GM12874 (cell line): ENCODE results near the gene MAD1L1.

Source experiments
- CTCF ChIP-seq: IDR thresholded peaks from 2 replicates; pipeline ENCODE4 v1.5.1; 2011; ENCODE audit warnings: low read depth, mild to moderate bottlenecking, control low read depth, low read length, moderate library complexity; ENCODE audit not compliant: insufficient read depth

MAD1L1 gene

DNA sequence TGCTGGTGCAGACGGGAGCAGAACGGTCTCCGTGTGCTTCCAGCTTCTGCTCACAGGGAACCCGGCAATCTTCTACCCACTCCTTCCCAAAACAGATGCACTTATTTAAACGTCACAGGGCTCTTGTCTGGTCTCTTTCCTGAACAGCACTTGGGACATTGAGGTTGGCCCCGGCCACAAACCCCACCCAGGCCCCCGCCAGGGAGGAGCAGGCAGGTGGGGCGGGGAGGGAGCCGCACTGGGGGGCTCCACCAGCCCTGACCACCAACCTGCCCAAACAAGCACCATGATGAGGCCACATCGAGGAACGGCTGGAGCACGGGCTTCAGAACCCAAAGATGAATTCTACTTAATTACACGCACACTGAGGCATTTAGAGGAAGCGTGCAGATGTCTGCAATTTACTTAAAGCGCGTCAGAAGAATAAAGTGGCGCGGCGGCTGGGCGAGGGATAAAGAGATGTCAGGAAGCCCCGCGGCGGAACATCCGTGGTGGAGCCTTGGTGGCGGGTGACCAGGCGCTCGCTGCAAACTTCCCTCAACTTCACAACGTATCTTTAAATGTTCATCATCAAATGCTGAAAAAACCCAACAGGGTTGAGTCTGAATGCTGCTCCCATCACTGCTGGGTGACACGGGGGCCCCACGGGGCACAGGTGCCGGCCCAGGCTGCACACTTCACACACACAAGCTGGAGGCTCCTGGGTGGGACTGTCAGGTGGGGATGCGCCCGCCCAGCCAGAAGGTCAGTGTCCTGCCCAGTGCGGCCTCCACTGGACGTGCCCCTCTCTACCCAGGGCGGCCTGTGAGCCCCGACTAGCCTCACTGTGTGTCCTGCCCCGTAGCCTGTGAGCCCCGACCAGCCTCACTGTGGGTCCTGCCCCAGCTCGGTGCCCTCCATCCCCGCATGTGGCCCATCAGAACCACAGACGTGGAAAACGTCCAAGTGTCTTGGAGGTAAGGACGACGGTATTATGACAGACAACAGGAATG is 279.2 kb downstream of the MAD1L1 start:
- TF ChIP-seq CTCF = no peak

- TF ChIP-seq CTCF = no peak
Measured at GRCh38 chr7:1952781-1953180, 280.0 kb downstream of the MAD1L1 start.

GRCh38 chr7:1952169-1952760 is 280.5 kb downstream of the MAD1L1 start:
- TF ChIP-seq CTCF = no peak

DNA sequence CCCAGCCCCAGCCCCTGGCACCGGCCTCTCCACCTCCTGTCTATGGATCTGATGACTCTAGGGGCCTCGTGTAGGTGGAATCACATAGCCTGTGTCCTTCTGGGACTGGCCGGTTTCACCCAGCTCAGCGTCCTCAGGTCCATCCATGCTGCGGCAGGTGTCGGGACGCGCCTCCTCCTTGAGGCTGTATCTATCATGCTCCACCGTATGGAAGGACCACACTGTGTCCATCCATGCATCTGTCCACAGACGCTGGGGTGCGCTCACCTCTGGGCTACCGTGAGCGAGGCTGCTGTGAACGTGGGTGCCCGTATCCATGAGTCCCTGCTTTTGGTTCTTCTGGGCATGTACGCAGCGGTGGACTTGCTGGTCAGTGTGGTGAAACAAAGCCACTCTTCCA is 281.1 kb downstream of the MAD1L1 start:
- TF ChIP-seq CTCF = no peak

GRCh38 chr7:1951159-1951536 is 281.6 kb downstream of the MAD1L1 start:
- no peak for TF ChIP-seq CTCF

DNA sequence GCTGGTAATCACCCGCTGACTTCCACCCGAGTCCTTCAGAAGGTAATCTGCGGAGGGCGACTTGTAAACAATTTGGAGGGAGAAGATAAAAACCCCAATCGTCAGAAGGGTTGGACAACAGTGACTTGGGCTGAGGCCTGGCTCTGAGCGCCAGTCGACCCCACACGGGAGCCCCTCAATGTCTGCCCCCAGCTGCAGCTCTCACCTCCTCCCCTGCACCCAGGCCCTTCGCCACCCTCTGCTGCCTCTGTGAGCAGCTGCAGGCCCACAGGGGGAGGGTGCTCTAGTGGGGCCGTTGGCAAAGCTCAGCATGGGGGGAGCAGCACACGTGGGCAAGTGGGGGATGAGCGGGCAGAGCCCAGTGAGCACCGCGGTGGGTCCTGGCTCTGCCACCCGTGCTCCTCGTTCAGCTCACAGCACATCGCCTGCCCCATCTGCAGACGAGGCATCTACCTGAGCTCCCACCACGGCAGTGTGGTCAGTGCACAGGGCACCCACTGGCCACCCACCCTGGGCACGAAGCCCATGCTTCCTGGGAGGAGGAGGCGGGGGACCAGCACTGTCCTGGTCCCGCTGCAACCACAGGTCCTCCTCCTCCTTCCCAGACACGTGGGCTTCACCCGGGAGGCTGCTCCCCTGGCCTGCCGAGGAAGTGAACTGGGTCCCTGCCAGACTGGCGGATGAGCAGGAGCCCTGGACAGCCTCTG is 282.1 kb downstream of the MAD1L1 start:
- no peak for TF ChIP-seq CTCF

DNA sequence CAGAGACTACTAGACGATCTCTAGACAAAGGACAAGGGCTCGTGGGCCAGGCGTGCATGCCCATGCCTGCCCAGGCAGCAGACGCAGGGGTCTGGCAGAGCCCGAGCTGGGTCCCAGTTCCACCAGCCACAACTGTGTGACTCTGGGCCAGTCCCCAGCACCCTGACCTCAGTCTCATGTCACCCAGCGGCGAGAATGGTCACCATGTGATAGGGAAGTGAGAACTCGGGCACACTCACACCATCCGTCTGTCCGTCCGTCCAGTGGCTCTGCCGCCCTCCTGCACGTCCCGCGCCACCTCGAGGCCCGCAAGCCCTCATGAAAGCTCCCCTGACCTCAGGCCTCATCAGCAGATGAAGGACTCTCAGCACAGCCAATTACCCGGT is 282.7 kb downstream of the MAD1L1 start:
- TF ChIP-seq CTCF = no peak
